WTC11 (cell line): ENCODE measurements around the gene TBC1D21. TPM values are rescaled to one million over a fixed set of nuclear protein-coding genes. Genes with fewer than 3 reads are reported as not detected.

ENCODE experiments used
- ATAC-seq: fragments of 200-7000 bp; cut with Tn5 transposase; 2 replicates; pipeline ENCODE4 v1.10.0; 2021; ENCODE audit warnings: mild to moderate bottlenecking, moderate library complexity
- CTCF ChIA-PET: fragments of 300-600 bp; sonication (Branson Sonifier 250); formaldehyde crosslinking; loops from one replicate; lab custom pipeline; 2021; ENCODE audit warnings: antibody characterized with exemption; lab: Charles Lee
- POLR2A ChIA-PET: fragments of 350-600 bp; sonication (Branson Sonifier 250); formaldehyde crosslinking; loops from one replicate; lab custom pipeline; 2021; ENCODE audit warnings: antibody characterized with exemption; lab: Charles Lee
- DNase-seq: peaks from one replicate; pipeline ENCODE4 v3.0.0; 2021; ENCODE audit warnings: low spot score
- H3K27ac Mint-ChIP-seq: 2 replicates; pipeline ENCODE4 v1.8.0; 2021; ENCODE audit warnings: mixed read lengths
- H3K27me3 Mint-ChIP-seq: 2 replicates; pipeline ENCODE4 v1.8.0; 2021; ENCODE audit warnings: low read depth, mild to moderate bottlenecking, moderate library complexity, mixed read lengths
- H3K36me3 Mint-ChIP-seq: 2 replicates; pipeline ENCODE4 v1.8.0; 2021; ENCODE audit warnings: mixed read lengths
- H3K4me1 Mint-ChIP-seq: 2 replicates; pipeline ENCODE4 v1.8.0; 2022; ENCODE audit warnings: mixed read lengths
- H3K4me3 Mint-ChIP-seq: 2 replicates; pipeline ENCODE4 v1.8.0; 2021; ENCODE audit warnings: mild to moderate bottlenecking, moderate library complexity, mixed read lengths
- H3K9me3 Mint-ChIP-seq: 2 replicates; pipeline ENCODE4 v1.8.0; 2021; ENCODE audit warnings: mixed read lengths
- CBFB ChIP-seq: sonication (generic); formaldehyde crosslinking; IDR thresholded peaks from 2 replicates; pipeline ENCODE4 v1.8.1; 2022; ENCODE audit warnings: mild to moderate bottlenecking, low read depth, missing genetic modification reagents
- EMX1 ChIP-seq: fragments of 250-450 bp; sonication (Bioruptor Pico); IDR thresholded peaks from 2 replicates; pipeline ENCODE4 v1.8.0; 2021; ENCODE audit warnings: mild to moderate bottlenecking
- ETV6 ChIP-seq: sonication (generic); formaldehyde crosslinking; IDR thresholded peaks from 2 replicates; pipeline ENCODE4 v1.8.1; 2022; ENCODE audit warnings: mild to moderate bottlenecking, missing genetic modification reagents
- FOXK1 ChIP-seq: sonication (generic); formaldehyde crosslinking; IDR thresholded peaks from 2 replicates; pipeline ENCODE4 v1.8.0; 2022; ENCODE audit warnings: mild to moderate bottlenecking, moderate library complexity, missing genetic modification reagents
- SOX15 ChIP-seq: fragments of 250-450 bp; sonication (Bioruptor Pico); IDR thresholded peaks from 2 replicates; pipeline ENCODE4 v1.9.0; 2021; ENCODE audit warnings: mild to moderate bottlenecking
- ZNF138 ChIP-seq: sonication (generic); formaldehyde crosslinking; conservative IDR thresholded peaks from 2 replicates; pipeline ENCODE4 v1.8.1; 2022; ENCODE audit warnings: mild to moderate bottlenecking, moderate library complexity, missing genetic modification reagents
- total RNA-seq: library from RNA; stranded (reverse); gene quantifications from 3 replicates; pipeline ENCODE4 v1.2.3, GENCODE V29; 2021
- TF ChIP-seq, protein P1 (sequence below): sonication (generic); formaldehyde crosslinking; IDR thresholded peaks from 2 replicates; pipeline ENCODE4 v1.8.1; 2023; ENCODE audit warnings: mild to moderate bottlenecking, missing genetic modification reagents
- TF ChIP-seq, protein P2 (sequence below): sonication (generic); formaldehyde crosslinking; IDR thresholded peaks from 2 replicates; pipeline ENCODE4 v1.8.0; 2022; ENCODE audit warnings: missing genetic modification reagents
- TF ChIP-seq, protein P3 (sequence below): sonication (generic); formaldehyde crosslinking; IDR thresholded peaks from 2 replicates; pipeline ENCODE4 v1.8.0; 2022; ENCODE audit warnings: mild to moderate bottlenecking, missing genetic modification reagents
- TF ChIP-seq, protein P4 (sequence below): fragments of 250-450 bp; sonication (Bioruptor Pico); IDR thresholded peaks from 2 replicates; pipeline ENCODE4 v1.9.0; 2021; ENCODE audit warnings: mild to moderate bottlenecking
- TF ChIP-seq, protein P5 (sequence below): sonication (generic); formaldehyde crosslinking; conservative IDR thresholded peaks from 2 replicates; pipeline ENCODE4 v1.8.1; 2022; ENCODE audit warnings: mild to moderate bottlenecking, missing genetic modification reagents
- TF ChIP-seq, protein P6 (sequence below): fragments of 250-450 bp; sonication (Bioruptor Pico); IDR thresholded peaks from 2 replicates; pipeline ENCODE4 v1.9.0; 2021; ENCODE audit warnings: mild to moderate bottlenecking
- TF ChIP-seq, protein P7 (sequence below): fragments of 250-450 bp; sonication (Bioruptor Pico); IDR thresholded peaks from 2 replicates; pipeline ENCODE4 v2.1.2; 2022; ENCODE audit warnings: mild to moderate bottlenecking, moderate library complexity
- TF ChIP-seq, protein P8 (sequence below): fragments of 250-450 bp; sonication (Bioruptor Pico); IDR thresholded peaks from 2 replicates; pipeline ENCODE4 v1.9.0; 2021; ENCODE audit warnings: moderate library complexity, mild to moderate bottlenecking, inconsistent platforms, borderline replicate concordance
- TF ChIP-seq, protein P9 (sequence below): sonication (generic); formaldehyde crosslinking; IDR thresholded peaks from 2 replicates; pipeline ENCODE4 v1.8.0; 2022; ENCODE audit warnings: mild to moderate bottlenecking, missing genetic modification reagents
- TF ChIP-seq, protein P10 (sequence below): fragments of 250-450 bp; sonication (Bioruptor Pico); conservative IDR thresholded peaks from 2 replicates; pipeline ENCODE4 v1.9.0; 2021; ENCODE audit warnings: mild to moderate bottlenecking

Gene TBC1D21
- total RNA-seq, 1 experiment from 2014 or later: not detected

DNA sequence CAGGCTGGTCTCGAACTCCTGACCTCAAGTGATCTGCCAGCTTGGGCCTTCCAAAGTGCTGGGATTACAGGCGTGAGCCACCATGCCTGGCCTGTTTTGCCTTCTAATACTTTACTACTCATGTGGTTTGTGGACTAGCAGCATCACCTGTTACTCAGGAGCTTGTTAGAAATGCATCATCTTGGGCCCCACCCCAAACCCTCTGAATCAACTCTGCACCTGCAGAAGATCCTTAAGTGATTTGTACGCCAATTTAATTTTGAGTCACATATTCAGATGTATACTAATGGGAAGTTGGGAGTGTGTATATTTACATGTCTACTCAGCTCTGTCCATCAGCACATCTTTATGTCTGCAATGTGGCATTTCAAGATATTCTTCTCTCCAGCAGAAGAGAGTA, 6.1 kb downstream of the TBC1D21 start (continued):
- TF ChIP-seq EMX1 (CRISPR knock-in tag): no peak
- no peak for TF ChIP-seq ETV6
- TF ChIP-seq, protein P1, sequence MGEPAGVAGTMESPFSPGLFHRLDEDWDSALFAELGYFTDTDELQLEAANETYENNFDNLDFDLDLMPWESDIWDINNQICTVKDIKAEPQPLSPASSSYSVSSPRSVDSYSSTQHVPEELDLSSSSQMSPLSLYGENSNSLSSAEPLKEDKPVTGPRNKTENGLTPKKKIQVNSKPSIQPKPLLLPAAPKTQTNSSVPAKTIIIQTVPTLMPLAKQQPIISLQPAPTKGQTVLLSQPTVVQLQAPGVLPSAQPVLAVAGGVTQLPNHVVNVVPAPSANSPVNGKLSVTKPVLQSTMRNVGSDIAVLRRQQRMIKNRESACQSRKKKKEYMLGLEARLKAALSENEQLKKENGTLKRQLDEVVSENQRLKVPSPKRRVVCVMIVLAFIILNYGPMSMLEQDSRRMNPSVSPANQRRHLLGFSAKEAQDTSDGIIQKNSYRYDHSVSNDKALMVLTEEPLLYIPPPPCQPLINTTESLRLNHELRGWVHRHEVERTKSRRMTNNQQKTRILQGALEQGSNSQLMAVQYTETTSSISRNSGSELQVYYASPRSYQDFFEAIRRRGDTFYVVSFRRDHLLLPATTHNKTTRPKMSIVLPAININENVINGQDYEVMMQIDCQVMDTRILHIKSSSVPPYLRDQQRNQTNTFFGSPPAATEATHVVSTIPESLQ (CRISPR knock-in tag): no peak
- no peak for TF ChIP-seq ZNF138 (CRISPR knock-in tag)
- TF ChIP-seq, protein P2, sequence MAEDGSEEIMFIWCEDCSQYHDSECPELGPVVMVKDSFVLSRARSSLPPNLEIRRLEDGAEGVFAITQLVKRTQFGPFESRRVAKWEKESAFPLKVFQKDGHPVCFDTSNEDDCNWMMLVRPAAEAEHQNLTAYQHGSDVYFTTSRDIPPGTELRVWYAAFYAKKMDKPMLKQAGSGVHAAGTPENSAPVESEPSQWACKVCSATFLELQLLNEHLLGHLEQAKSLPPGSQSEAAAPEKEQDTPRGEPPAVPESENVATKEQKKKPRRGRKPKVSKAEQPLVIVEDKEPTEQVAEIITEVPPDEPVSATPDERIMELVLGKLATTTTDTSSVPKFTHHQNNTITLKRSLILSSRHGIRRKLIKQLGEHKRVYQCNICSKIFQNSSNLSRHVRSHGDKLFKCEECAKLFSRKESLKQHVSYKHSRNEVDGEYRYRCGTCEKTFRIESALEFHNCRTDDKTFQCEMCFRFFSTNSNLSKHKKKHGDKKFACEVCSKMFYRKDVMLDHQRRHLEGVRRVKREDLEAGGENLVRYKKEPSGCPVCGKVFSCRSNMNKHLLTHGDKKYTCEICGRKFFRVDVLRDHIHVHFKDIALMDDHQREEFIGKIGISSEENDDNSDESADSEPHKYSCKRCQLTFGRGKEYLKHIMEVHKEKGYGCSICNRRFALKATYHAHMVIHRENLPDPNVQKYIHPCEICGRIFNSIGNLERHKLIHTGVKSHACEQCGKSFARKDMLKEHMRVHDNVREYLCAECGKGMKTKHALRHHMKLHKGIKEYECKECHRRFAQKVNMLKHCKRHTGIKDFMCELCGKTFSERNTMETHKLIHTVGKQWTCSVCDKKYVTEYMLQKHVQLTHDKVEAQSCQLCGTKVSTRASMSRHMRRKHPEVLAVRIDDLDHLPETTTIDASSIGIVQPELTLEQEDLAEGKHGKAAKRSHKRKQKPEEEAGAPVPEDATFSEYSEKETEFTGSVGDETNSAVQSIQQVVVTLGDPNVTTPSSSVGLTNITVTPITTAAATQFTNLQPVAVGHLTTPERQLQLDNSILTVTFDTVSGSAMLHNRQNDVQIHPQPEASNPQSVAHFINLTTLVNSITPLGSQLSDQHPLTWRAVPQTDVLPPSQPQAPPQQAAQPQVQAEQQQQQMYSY (CRISPR knock-in tag): no peak
- TF ChIP-seq, protein P3, sequence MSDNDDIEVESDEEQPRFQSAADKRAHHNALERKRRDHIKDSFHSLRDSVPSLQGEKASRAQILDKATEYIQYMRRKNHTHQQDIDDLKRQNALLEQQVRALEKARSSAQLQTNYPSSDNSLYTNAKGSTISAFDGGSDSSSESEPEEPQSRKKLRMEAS (CRISPR knock-in tag): no peak
- TF ChIP-seq FOXK1 (CRISPR knock-in tag): no peak
- TF ChIP-seq, protein P4, sequence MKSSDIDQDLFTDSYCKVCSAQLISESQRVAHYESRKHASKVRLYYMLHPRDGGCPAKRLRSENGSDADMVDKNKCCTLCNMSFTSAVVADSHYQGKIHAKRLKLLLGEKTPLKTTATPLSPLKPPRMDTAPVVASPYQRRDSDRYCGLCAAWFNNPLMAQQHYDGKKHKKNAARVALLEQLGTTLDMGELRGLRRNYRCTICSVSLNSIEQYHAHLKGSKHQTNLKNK (CRISPR knock-in tag): no peak

DNA sequence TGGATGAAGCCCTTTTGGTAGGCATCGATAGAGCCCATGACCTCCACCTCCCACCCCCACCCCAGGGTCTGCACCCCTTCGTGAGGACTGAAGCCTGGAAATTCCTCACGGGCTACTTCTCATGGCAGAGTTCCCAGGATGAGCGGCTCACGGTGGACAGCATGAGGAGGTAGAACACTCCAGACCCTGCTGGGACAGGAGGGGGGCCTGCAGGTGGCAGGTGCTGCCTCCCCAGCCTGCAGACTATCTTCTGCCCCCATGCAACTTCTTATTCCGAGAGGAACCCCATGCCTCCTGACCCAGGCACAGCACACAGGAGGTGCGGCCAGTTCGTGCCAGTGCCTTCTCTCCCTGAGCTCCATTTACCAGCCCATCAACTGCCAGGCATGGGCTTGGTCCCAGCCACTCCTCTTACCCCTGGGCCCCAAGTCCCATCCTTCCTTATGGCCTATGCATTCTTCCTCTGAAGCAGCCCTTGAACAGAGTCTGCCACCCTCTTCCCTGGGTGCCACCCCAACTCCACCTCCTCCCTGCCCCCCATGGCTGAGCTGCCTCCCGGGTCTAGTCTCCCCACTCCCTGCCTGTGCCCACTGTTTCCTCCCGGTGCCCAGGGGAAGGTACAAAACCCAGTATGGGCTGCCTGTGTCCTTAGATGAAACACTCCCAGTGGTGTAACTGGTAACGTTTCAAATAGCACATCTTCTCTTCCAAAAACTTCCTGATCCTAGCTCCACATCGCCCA, 8.4 kb downstream of the TBC1D21 start:
- H3K36me3 Mint-ChIP-seq: no peaks in the 10 kb centered on the region
- POLR2A ChIA-PET: no interaction called here
- ATAC-seq (no peak), DNase-seq (no peak)
- peaks cover 3% of the 10 kb centered on the region; the same call in 1 of the 2 replicates for H3K4me1 Mint-ChIP-seq
- no peak overlapping the region for H3K27ac Mint-ChIP-seq
- CTCF ChIA-PET: interaction anchor here (0.7 to 1.6 kb wide), 5 partner anchors 8 to 87 kb away, joined by 3 to 4 read pairs (median 4); partner anchors contain the start of gene TBC1D21
- H3K9me3 Mint-ChIP-seq: no peaks in the 10 kb centered on the region
- no peak overlapping the region for H3K4me3 Mint-ChIP-seq
- no peaks in the 10 kb centered on the region for H3K27me3 Mint-ChIP-seq
- TF ChIP-seq, protein P5, sequence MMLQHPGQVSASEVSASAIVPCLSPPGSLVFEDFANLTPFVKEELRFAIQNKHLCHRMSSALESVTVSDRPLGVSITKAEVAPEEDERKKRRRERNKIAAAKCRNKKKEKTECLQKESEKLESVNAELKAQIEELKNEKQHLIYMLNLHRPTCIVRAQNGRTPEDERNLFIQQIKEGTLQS (CRISPR knock-in tag): no peak
- TF ChIP-seq, protein P6, sequence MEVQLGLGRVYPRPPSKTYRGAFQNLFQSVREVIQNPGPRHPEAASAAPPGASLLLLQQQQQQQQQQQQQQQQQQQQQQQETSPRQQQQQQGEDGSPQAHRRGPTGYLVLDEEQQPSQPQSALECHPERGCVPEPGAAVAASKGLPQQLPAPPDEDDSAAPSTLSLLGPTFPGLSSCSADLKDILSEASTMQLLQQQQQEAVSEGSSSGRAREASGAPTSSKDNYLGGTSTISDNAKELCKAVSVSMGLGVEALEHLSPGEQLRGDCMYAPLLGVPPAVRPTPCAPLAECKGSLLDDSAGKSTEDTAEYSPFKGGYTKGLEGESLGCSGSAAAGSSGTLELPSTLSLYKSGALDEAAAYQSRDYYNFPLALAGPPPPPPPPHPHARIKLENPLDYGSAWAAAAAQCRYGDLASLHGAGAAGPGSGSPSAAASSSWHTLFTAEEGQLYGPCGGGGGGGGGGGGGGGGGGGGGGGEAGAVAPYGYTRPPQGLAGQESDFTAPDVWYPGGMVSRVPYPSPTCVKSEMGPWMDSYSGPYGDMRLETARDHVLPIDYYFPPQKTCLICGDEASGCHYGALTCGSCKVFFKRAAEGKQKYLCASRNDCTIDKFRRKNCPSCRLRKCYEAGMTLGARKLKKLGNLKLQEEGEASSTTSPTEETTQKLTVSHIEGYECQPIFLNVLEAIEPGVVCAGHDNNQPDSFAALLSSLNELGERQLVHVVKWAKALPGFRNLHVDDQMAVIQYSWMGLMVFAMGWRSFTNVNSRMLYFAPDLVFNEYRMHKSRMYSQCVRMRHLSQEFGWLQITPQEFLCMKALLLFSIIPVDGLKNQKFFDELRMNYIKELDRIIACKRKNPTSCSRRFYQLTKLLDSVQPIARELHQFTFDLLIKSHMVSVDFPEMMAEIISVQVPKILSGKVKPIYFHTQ (CRISPR knock-in tag): no peak
- TF ChIP-seq, protein P7, sequence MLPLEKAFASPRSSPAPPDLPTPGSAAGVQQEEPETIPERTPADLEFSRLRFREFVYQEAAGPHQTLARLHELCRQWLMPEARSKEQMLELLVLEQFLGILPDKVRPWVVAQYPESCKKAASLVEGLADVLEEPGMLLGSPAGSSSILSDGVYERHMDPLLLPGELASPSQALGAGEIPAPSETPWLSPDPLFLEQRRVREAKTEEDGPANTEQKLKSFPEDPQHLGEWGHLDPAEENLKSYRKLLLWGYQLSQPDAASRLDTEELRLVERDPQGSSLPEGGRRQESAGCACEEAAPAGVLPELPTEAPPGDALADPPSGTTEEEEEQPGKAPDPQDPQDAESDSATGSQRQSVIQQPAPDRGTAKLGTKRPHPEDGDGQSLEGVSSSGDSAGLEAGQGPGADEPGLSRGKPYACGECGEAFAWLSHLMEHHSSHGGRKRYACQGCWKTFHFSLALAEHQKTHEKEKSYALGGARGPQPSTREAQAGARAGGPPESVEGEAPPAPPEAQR (CRISPR knock-in tag): no peak
- TF ChIP-seq, protein P8, sequence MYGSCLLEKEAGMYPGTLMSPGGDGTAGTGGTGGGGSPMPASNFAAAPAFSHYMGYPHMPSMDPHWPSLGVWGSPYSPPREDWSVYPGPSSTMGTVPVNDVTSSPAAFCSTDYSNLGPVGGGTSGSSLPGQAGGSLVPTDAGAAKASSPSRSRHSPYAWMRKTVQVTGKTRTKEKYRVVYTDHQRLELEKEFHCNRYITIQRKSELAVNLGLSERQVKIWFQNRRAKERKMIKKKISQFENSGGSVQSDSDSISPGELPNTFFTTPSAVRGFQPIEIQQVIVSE (CRISPR knock-in tag): no peak
- no peak for TF ChIP-seq SOX15
- TF ChIP-seq, protein P9, sequence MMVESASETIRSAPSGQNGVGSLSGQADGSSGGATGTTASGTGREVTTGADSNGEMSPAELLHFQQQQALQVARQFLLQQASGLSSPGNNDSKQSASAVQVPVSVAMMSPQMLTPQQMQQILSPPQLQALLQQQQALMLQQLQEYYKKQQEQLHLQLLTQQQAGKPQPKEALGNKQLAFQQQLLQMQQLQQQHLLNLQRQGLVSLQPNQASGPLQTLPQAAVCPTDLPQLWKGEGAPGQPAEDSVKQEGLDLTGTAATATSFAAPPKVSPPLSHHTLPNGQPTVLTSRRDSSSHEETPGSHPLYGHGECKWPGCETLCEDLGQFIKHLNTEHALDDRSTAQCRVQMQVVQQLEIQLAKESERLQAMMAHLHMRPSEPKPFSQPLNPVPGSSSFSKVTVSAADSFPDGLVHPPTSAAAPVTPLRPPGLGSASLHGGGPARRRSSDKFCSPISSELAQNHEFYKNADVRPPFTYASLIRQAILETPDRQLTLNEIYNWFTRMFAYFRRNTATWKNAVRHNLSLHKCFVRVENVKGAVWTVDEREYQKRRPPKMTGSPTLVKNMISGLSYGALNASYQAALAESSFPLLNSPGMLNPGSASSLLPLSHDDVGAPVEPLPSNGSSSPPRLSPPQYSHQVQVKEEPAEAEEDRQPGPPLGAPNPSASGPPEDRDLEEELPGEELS: no peak
- no peak for TF ChIP-seq CBFB (CRISPR knock-in tag)
- TF ChIP-seq, protein P10, sequence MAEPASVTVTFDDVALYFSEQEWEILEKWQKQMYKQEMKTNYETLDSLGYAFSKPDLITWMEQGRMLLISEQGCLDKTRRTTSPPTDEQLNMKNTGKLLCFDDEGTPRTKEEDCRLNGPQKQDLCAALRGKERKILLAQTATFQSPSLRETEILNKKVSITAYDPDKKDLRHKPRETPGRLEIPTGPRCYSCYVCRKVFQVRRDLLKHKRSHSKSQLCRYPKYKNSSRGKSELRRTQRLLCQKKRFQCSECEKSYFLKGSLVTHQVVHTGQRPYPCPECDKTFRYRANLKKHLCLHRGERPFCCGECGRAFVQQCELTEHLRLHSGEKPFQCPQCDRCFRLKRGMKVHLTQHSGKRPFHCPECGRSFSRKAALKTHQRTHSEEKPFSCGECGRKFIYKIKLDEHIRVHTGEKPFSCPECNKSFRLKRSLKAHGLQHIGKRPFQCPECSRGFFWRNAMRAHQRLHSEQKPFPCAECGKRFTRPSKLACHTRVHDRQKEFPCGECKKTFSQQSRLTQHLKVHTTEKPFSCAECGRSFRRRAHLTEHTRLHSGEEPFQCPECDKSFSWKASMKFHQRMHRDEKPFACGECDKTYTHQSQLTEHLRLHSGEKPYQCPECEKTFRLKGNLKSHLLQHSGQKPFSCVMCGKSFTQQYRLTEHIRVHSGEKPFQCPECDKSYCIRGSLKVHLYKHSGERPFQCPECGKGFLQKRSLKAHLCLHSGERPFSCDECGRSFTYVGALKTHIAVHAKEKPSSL: no peak
